Glomerular visceral epithelial cell (primary cell): Measurements from ENCODE around the gene PLEKHG2.
"Not testable (repeated sequence)": the region's sequence is repeated elsewhere in the genome, so short reads cannot be mapped to it uniquely, and the experiment has no call there.

Source experiments
- DNase-seq: peaks from one replicate; pipeline ENCODE4 v3.0.0-alpha.2; 2016; ENCODE audit errors: extremely low spot score

Gene PLEKHG2, protein sequence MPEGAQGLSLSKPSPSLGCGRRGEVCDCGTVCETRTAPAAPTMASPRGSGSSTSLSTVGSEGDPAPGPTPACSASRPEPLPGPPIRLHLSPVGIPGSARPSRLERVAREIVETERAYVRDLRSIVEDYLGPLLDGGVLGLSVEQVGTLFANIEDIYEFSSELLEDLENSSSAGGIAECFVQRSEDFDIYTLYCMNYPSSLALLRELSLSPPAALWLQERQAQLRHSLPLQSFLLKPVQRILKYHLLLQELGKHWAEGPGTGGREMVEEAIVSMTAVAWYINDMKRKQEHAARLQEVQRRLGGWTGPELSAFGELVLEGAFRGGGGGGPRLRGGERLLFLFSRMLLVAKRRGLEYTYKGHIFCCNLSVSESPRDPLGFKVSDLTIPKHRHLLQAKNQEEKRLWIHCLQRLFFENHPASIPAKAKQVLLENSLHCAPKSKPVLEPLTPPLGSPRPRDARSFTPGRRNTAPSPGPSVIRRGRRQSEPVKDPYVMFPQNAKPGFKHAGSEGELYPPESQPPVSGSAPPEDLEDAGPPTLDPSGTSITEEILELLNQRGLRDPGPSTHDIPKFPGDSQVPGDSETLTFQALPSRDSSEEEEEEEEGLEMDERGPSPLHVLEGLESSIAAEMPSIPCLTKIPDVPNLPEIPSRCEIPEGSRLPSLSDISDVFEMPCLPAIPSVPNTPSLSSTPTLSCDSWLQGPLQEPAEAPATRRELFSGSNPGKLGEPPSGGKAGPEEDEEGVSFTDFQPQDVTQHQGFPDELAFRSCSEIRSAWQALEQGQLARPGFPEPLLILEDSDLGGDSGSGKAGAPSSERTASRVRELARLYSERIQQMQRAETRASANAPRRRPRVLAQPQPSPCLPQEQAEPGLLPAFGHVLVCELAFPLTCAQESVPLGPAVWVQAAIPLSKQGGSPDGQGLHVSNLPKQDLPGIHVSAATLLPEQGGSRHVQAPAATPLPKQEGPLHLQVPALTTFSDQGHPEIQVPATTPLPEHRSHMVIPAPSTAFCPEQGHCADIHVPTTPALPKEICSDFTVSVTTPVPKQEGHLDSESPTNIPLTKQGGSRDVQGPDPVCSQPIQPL (N-terminal part only)

DNA sequence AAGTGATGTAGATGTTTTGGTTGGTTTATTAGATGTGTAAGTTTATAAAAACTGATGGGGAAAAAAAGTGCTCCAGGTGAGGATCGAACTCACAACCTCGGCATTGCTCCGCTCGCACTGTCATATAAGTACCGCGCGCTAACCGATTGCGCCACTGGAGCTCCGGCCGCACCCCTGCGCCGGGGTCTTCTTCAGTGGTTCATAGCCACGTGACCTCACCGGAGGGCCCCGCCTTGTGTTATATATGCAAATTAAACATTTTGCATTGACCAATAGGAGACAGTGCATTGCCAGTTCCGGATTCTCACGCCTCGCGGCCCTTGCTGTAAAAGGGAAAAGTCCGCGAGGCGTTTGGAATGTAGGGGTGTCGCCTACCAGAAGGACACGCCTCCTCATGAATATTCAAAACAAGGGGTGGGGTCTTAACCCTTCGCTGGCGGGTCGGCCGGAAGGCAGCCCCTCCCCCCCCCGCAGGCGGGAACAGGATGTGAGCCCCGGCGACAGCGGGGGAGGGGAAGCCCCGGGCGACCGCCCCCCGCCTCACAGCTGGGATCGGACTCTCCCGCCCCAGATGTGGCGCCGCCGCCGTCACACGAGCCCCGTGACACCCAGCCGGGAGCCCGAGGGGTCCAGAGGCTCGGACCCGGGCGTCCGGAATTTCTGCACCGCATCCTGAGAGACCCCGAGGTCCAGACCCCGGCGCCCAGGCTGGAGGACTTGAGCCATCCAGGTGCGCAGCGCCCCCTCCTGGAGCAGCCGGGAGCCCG lies at the start of gene PLEKHG2:
Gene PLEKHG2 (plus strand): TSS at position 570 of the 767 bp plus-strand sequence. CDS start 1,418 bp downstream, outside the sequence.
- peak; percentile 100 for DNase-seq

- peak; percentile 17 for DNase-seq
These were observed 49.5 kb upstream of the PLEKHG2 start for GRCh38 chr19:39362682-39363657.

DNA sequence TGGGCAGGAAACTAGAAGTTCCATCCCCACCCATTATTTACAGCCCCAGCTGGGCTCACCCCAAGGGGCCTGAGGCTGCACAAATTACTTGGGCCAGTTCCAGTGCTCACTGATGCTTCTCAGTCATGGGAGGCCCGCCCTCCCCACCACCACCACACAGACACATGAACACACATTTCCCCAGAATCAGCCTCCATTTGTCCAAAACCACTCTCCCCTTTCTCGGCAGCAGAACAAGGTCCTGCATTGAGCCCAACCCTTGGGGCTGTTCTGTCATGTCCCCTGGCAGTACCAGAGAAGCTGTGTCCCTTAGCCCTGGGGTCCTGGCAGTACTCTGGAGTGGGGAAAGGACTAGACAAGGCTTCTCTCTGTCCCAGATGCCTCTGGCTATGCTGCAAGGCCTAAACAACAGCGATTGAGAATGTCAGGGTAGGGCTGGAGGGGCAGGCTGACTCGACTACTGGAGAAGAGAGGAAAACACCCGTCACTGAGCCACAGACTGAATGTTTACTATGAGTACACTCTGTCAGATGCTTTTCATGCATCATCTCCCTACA lies 48.5 kb upstream of the PLEKHG2 start:
- peak; percentile 52 for DNase-seq

GRCh38 chr19:39365531-39365930 lies 46.9 kb upstream of the PLEKHG2 start:
- no peak for DNase-seq

DNA sequence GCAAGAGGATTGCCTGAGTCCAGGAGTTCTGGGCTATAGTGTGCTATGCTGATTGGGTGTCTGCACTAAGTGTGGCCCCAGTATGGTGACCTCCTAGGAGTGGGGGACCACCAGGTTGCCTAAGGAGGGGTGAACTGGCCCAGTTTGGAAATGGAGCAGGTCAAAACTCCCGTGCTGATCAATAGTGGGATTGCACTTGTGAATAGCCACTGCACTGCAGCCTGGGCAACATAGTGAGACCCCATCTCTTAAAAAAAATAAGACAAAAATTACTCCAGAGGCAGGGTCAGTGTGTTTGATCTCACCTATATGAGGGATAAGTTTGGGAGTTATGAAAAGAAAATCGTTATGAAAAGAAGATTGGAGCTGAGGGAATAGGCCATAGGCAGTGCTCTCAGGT lies 43.3 kb upstream of the PLEKHG2 start:
- no peak for DNase-seq

GRCh38 chr19:39370735-39371134 lies 41.7 kb upstream of the PLEKHG2 start:
- DNase-seq = no peak

DNA sequence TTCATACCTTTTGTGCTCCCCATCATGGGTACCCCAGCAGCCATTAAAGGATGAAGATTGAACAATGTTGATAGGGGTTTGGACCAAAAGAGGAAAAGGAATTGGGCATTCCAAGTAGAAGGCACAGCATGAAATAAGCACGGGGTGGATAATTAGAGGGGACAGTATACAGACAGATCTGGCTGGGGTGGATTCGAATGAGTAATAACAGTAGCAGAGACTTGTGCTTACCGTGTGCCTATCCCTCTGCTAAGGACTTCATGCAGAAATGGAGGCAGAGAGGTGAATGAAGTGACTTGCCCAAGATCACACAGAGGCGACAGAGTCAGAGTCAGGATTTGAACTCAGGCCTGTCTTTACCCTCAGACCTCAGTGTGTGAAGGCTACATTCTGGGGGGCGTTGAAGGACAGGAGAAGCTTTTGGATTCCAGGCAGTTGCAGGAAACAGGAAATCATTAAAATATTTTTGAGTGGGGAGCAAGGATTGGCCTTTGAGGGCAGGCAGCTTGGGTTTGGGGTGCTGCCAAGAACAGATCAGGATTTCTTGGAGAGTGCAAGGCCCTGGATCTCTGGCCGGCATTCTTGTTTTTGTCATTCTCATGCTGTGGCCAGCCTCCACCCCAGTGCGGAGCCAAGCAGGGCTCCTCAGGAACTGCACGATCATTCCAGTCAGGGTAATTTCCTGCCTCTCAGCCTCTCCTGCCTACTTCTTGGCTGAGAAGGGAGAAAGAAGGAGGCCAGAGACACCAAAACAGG lies 40.2 kb upstream of the PLEKHG2 start:
- DNase-seq = no peak

GRCh38 chr19:39372941-39373340 lies 39.5 kb upstream of the PLEKHG2 start:
- no peak for DNase-seq

DNA sequence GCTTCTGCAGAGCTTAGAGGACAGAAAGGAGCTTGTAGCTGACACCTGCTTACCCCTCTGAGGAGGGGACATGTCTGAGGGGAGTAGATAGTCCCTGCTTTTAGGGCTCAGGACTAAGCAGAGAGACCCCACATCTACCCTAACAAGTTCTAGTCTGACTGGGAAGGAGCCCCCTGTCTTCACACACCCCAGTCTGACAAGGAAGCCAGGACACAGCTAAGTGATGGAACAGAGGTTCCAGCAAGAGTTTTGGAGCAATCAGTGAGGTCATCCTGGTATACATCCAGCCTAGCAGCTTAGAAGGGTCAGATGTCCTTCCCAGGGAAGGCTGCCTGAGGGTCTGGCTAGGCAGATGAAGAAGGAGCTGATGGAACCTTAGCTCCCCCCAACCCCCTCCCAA lies 36.5 kb upstream of the PLEKHG2 start:
- no peak for DNase-seq

DNA sequence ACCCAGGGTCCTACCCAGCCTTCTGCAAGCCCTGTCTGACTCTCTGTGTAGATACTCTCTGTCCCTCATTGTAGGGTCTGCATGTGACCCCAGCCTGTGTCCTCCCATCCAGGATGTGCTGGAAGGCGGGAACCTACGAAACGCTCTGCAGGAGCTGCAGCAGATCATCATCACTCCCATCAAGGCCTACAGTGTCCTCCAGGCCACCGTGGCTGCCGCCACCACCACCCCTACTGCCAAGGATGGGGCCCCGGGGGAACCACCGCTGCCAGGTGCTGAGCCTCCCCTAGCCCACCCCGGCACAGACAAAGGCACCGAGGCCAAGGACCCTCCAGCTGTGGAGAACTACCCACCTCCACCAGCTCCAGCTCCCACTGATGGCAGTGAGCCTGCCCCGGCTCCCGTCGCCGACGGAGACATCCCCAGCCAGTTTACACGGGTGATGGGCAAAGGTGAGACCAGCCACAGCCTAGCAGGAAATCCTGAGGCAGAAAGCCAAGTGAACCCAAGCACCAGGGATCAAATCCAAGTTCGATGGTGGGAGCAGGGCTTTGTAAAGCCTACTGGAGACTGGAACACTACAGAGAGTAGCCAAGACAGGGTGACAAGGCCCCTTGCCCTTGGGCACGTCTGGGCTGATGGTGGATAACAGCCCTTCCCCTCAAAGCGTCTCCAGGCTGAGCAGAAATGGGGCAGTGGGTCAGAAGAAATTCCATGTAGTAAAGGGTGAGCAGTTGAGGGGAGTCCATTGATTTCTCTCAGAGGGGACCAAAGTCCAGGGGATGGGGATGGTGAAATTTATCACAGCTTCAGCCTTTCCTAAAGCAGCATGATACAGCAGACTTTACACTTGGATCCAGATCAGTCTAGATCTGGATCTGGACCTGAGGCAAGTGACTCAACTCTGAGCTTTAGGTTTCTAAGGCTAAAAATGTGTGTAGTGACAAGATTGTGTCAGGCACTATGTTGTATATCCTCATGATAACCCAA lies 34.8 kb upstream of the PLEKHG2 start:
- no peak for DNase-seq

- DNase-seq = not testable (repeated sequence)
These were observed 33.1 kb upstream of the PLEKHG2 start for GRCh38 chr19:39379366-39379765.

GRCh38 chr19:39379865-39380396 lies 32.5 kb upstream of the PLEKHG2 start:
- DNase-seq = no peak

DNA sequence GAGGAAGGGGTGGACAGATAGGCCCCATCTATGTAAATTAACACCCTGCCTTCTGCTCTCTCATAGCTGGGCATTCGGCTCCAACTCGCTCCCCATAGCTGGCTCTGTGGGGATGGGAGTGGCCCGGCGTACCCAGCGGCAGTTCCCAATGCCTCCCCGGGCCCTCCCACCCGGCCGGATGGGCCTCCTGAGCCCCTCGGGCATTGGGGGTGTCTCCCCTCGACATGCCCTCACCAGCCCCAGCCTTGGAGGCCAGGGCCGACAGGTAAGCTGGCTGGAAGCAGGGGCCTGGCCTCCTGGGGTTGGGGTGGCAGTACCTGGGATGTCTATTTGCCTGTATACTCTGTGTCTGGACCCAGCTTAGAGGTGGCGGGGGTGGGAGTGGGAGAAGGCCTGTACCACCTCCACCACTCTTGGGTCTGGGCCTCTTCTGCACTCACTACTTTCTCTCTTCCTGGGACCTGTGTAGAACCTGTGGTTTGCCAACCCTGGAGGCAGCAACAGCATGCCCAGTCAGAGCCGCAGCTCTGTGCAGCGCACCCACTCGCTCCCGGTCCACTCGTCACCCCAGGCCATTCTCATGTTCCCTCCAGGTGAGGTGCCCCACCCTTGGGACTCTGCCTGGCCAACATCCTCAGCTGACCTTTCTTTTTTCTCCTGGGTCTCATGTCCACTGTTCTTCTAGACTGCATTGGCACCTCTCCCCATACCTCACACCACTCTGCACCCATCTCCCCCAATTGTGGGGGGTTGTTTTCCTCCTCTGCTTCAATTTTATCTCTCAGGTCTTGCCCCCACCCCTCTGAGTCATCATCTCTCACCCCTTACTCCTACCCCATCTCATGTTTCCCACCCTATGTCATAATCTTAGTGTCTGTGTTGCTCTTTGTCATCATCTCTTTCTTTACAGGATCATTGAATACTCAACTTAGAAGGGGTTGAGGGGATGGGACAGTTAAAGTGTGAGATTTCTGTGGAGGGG lies 31.7 kb upstream of the PLEKHG2 start:
- DNase-seq = no peak

GRCh38 chr19:39381910-39382611 lies 30.4 kb upstream of the PLEKHG2 start:
- DNase-seq = no peak

- no peak for DNase-seq
These were observed 29.3 kb upstream of the PLEKHG2 start for GRCh38 chr19:39382991-39383828.
